ENCODE measurements around the gene NDFIP2. TPM values are rescaled to one million over a fixed set of nuclear protein-coding genes. Genes with fewer than 3 reads are reported as not detected.
"Not testable (repeated sequence)": the region's sequence is repeated elsewhere in the genome, so short reads cannot be mapped to it uniquely, and the experiment has no call there.

Gene NDFIP2
- total RNA-seq, 2 experiments from 2014 or later, result 121 TPM

DNA sequence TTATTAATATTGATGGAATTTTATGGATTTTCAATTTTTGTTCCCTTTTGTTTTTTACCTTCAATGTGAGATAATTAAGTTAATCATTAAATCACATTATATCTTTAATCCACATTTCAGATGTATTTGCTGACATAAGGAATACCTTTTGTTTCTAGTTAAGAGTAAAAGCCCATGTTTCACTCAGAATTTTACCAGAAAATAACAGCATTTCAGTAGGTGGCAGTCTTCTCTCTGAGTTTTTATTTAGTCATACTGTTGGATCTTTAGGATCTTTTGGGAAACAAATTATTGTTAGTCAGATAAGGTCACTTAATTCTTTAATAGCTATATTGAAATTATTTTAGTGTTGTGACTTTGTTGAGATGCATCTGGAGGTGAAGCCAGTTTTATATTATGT is 67.9 kb downstream of the NDFIP2 start:
- POLR2A ChIA-PET, result no interaction called here
- CTCF ChIA-PET, result no interaction called here

DNA sequence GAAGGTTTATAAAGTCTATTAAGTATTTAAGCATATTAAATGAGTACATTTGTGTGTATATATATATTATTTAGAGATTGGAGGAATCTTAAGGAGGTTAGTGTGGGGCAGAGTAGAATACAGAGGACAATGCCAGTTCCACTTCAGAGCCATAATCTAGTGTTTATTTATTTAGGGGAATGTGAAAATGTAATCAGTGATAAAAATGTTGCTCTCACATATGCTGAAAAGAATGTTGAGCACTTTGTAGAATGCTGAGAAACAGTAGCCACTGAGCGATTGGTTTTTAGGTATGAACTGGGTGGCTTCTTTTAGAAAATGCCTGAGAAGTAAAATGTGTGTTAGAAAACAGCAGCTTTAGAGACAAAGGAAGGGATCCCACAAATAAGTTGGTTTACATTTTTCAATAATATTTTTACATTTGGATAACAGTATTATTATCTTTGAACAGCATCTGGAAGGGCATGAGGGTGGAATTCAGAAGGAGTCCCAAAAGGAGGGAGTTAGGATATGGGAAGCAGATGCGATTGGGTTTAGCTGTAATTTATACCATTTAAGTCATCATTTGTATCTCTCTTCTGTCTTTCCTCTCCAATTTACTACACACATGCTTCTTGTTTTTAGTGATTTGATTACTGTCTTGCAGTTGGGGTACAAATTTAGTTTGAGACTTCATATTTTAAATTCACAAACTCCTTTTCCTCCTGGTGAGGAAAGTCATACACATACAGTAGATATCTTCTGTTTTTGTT is 68.6 kb downstream of the NDFIP2 start:
- POLR2A ChIA-PET, result no interaction called here
- CTCF ChIA-PET, result no interaction called here

DNA sequence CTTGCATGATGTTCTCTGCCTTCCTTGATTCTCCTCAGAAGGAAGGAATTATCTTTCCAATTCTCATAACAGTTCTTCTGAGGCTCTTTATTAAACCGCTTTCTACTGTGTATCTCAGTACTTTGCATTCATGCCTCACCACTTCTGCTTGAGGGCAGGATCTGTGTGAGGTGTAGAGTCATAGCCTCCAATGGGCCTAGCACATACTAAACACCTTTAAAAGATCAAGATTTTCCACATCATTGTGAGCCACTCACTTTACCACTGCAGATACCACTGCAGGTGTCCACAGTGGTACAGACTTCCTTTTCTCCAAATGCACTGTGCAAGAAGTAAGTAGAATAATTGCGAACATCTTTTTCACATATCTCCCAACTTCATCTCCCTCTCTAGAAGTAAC is 76.7 kb downstream of the NDFIP2 start:
- ChIA-PET POLR2A (no interaction called here), CTCF (no interaction called here)

DNA sequence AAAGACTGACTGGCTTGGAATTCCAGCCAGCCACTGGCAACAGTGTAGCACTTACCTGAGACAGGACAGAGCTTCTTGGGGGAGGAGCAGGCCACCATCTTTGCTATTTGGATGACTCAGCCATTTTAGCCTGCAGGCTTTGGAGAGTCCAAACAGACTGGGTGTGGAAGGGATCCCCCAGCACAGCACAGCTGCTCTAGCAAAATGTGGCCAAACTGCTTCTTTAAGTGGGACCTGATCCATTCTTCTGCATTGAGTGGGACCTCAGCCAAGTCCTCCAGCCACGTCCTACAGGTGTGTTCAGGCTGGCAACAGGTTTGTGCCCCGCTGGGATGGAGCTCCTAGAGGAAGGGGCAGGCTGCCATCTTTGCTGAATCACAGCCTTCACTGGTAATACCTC is 80.0 kb downstream of the NDFIP2 start:
- ChIA-PET POLR2A (no interaction called here), CTCF (no interaction called here)

DNA sequence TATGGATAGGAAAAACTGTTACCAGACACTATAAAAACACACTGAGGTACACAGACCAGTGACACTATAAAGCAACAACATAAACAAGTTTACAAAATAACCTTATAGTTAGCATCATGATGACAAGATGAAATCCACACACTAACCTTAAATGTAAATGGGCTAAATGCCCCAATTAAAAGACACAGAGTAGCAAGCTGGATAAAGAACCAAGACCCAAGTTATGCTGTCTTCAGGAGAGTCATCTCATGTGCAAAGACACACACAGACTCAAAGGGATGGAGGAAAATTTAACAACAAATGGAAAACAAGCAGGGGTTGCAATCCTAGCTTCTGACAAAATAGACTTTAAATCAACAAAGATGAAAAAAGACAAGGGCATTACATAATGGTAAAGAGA is 81.6 kb downstream of the NDFIP2 start:
- CTCF ChIA-PET, result no interaction called here

DNA sequence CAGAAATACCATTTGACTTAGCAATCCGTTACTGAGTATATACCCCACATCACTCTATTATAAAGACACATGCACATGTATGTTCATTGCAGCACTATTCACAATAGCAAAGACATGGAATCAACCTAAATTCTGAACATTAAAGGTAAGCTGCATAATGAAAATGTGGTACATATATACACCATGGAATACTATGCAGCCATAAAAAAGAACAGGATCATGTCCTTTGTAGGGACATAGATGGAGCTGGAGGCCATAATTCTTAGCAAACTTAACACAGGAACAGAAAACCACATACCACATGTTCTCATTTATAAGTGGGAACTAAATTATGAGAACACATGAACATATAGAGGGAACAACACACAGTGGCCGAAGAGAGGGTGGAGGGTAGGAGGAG is 85.2 kb downstream of the NDFIP2 start:
- ChIA-PET CTCF (no interaction called here), POLR2A (no interaction called here)

More for the DNA sequence above, 81.6 kb downstream of the NDFIP2 start:
- POLR2A ChIA-PET, result no interaction called here

DNA sequence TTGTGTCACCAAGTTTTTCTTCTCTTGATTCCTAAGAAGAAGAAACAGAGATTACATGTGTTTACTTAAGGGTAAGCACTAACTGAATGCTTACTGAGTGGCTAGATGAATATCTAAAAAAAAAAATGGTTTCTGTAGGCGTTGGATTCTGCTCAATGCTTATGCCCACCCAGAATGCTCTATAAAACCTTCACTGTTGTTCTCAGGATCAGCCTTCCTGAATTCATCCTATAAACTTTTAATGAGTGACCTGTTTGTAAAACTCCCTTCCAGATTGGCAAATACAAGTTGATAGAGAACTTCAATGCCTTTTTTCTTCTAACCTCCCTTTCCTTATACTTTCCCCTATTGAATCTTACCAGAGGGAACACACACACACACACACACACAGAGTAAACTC is 90.2 kb downstream of the NDFIP2 start:
- POLR2A ChIA-PET, result interaction anchor here (0.6 kb wide), 1 partner anchor 86 kb away, joined by 3 read pairs; no protein-coding TSS in a partner anchor
- CTCF ChIA-PET, result no interaction called here

DNA sequence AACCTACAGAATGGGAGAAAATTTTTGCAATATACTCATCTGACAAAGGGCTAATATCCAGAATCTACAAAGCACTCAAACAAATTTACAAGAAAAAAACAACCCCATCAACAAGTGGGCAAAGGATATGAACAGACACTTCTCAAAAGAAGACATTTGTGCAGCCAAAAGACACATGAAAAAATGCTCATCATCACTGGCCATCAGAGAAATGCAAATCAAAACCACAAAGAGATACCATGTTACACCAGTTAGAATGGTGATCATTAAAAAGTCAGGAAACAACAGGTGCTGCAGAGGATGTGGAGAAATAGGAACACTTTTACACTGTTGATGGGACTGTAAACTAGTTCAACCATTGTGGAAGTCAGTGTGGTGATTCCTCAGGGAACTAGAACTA is 92.9 kb downstream of the NDFIP2 start:
- POLR2A ChIA-PET, CTCF ChIA-PET: not testable (repeated sequence)

DNA sequence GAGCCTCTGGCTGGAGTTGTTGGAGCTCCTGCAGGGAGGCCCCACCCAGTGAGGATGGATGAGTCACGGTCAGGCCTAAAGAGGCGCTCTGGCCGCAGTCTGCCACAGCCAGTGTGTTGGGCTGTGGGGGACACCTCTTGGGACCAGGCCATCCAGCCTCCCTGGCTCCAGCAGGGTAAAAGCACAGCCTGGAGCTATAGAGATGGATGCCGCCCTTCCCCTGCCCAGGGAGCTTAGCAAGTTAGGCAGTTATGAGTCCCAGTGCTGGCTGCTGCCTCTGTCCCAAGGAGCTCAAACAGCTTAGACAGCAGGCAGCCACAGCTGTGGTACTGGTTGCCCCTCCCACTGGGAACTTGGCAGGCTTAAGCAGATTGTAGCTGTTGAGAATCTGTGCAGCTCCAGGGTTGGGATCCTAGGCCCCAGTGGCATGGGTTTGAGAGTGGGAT is 100.9 kb downstream of the NDFIP2 start:
- ChIA-PET CTCF (no interaction called here), POLR2A (no interaction called here)

DNA sequence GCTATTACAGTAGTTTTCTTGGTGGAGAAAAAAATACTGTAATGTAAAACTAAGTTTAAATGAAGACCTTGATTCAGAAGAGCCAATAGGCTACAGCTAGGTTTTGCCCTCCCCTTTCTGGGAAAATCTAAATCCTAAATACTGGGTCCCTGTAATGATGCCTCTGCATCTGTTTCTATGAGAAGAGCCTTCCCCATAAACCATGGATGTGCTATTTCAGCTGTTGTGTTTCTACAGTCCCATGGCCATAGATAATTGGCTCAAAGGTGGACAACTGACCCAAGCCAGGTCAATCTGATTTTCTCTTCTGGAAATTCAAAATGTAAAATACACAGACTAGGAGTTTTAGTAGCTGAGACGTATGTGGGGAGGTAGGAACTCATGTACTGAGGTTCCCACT is 101.9 kb downstream of the NDFIP2 start:
- ChIA-PET POLR2A (no interaction called here), CTCF (no interaction called here)

DNA sequence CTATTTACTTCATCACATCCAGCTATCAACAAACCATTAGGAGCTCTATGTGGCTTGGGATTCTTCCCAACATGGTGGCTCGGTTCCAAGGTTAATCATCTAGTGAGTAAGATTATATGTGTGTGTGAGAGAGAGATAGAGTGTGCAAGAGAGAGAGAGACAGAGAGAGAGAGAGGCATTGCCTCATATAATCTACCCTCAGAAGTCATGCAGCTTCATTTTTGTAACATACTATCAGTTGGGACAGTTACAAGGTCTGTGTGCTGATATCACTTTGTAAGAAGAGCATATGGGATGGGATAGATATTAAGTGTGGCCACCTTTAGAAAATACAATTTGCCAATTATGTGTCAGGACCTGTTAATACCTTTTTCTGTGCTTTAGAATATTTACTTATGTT is 104.1 kb downstream of the NDFIP2 start:
- POLR2A ChIA-PET, result no interaction called here
- CTCF ChIA-PET, result no interaction called here

DNA sequence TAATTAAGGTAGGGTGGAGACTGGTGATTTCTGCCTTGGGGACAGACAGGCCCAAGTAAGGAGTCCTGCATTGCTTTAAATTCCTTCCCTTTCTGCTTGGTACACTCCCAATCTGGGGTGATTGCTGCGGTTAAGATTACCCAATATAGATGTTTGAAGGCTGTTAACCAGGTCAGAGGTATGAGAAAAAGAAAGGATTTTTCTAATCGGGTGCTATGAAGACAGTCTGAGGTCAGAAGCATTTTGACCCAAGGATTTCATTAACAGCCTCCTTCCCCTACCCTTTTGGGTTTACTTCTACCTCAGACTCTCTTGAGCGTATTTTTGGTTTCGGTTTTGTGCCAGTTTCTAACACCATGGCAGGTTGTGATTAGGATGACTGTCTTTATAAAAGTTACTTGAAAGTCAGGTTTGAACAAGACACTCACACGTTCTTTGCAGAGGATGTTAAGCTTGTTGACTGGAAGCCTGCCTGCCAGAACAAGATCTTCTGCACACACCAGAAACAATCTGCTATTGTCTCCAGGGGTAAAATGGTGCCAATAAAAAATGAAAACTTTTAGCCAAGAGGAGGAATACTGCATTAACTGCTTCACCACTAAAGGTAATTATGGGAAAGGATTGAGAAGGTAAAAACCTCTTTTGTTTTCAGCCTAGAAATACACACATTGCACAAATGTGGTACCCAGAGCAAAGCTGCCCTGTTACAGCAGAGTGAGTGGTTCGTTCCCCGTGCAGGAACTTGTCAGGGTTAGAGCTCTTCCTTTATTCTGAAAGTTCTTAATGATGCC is 108.8 kb downstream of the NDFIP2 start:
- ChIA-PET POLR2A (no interaction called here), CTCF (no interaction called here)

DNA sequence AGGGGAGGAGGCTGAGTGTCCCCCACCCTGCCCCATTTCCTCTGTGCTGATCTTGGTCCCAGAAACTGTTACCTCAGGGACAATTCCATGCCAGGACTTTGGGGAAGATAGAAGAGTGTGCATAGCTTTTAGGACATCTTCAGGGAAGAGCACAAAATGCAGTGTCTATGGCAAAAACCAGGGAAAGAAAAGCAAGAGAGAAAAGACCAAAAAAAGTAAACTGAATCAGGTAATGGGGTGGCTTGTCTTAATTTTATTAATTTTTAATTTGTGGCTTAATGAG is 109.4 kb downstream of the NDFIP2 start:
- CTCF ChIA-PET, result no interaction called here
- POLR2A ChIA-PET, result no interaction called here

DNA sequence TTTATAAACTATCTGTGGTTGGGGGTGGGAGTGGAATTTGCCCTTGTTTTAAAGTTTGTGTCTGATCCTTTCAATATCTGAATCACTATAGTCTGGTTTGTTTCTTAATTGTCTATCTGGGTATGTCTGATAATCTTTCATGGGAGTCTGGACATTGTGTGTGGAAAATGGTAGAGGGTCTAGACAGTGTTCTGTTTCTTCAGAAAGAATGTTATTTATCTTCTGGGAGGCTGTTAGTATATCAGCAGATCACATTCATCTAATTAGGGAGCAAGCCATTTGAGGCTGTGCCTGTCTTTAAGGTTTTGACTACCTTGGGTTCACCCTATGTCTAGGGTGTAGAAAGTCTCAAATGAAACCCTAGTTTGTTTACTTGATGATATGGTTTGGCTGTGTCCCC is 110.5 kb downstream of the NDFIP2 start:
- CTCF ChIA-PET, result no interaction called here
- POLR2A ChIA-PET, result no interaction called here

DNA sequence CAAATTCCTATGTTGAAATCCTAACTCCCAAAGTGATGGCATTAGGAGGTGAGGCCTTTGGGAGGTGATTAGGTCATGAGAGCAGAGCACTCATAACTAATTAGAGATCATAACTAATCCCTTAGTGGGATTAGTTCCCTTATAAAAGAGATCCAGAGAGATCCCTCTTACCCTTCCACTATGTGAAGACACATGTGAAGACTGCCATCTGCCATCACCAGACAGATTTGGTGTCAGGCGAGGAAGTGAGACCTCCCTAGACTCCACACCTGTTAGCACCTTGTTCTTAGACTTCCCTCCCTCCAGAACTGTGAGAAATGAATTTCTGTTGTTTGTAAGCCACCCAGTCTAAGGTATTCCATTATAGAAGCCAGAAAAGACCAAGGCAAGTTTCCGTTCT is 112.2 kb downstream of the NDFIP2 start:
- POLR2A ChIA-PET, result no interaction called here

DNA sequence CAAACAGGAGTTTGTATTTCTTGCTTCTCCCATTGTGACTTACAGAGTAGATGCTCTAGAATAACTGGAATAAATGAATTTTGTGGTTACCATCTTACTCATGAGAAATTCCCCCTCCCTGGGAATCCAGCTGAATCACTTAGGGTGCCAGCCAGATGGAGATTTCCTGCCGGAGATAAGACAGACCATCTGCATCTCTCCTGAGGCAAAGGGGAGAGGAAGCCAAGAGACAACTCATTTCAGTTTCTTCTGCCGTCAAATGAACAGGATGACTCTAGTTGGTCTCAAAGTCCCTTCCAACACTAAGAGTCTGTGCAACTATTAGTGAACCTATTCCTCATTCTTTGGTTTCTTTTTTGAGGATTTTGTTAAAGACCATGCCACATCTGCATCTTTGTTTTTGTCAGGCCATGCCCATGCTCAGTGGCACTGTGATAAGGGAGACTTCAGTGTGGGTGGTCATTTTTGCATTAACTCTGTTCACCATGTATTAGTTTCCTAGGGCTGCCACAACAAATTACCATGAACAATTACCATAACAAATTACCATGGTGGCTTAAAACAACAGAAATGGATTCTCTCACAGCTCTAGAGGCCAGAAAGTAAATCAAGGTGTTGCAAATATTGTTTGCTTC is 112.8 kb downstream of the NDFIP2 start:
- CTCF ChIA-PET, result no interaction called here

More for the DNA sequence above, 112.2 kb downstream of the NDFIP2 start:
- CTCF ChIA-PET, result no interaction called here

DNA sequence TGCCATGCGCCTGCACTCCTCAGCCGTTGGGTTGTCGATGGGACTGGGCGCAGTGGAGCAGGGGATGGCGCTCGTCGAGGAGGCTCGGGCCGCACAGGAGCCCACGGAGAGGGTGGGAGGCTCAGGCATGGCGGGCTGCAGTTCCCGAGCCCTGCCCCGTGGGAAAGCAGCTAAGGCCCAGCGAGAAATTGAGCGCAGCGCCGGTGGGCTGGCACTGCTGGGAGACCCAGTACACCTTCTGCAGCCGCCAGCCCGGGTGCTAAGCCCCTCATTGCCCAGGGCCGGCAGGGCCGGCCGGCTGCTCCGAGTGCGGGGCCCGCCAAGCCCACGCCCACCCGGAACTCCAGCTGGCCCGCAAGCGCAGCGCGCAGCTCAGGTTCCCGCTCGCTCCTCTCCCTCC is 119.2 kb downstream of the NDFIP2 start:
- POLR2A ChIA-PET, CTCF ChIA-PET: not testable (repeated sequence)

More for the DNA sequence above, 112.8 kb downstream of the NDFIP2 start:
- POLR2A ChIA-PET, result no interaction called here

DNA sequence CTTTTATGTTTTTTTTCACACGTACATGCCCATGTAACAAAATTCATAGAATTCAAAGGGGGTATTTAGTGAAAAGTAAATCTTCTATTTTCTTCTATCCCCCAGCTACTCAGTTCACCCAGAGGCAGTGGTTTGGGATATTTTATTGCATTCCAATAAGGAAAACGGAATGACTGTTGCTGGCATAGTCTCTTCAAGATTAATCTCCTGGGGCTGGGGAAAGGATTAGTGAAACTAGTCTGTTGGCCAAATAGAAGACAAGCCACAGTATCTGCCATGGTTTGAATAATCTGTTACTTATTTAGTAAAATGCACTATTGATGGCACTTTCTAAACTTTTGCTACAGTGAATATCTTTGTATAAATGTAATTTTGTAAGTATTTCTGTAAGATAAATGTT is 122.0 kb downstream of the NDFIP2 start:
- CTCF ChIA-PET, result no interaction called here
- POLR2A ChIA-PET, result no interaction called here

DNA sequence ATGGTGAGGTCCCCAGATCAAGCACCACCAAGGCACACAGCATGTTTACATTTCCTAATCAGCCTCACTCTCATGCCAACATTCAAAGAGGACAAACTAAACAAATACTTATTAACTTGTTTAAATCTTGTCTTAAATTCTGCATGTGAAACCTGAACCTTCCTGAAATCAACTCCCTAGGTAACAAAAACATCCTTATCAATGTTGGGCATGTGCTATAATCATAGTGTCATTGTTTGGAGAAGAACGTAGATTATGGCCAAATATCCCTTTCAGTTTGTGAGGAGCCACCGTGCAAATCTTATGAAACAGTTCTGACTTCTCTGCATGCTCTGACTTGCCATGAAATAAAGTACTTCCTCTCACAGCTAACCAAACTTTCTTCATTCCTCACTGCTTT is 123.8 kb downstream of the NDFIP2 start:
- ChIA-PET POLR2A (no interaction called here), CTCF (no interaction called here)
